Bronchial epithelial cell (primary cell): ENCODE measurements around the gene NES. TPM values are rescaled to one million over a fixed set of nuclear protein-coding genes. Genes with fewer than 3 reads are reported as not detected.

Experiments
- DNase-seq: peaks from one replicate; pipeline ENCODE4 v3.0.0-alpha.2; 2010; ENCODE audit warnings: low read depth
- FAIRE-seq: peaks from 2 replicates; lab custom pipeline; 2011; peaks lifted over from hg19 to GRCh38; lab: Jason Lieb, UNC
- H3K27me3 ChIP-seq: 2 replicates; pipeline ENCODE4 v1.5.1; 2011; ENCODE audit warnings: low read length; ENCODE audit not compliant: control insufficient read depth, insufficient read depth
- H3K36me3 ChIP-seq: 2 replicates; pipeline ENCODE4 v1.5.1; 2011; ENCODE audit warnings: low read length; ENCODE audit not compliant: control insufficient read depth, insufficient read depth
- H3K4me3 ChIP-seq: 2 replicates; pipeline ENCODE4 v1.5.1; 2011; ENCODE audit warnings: mild to moderate bottlenecking, low read depth, low read length, control low read depth
- total RNA-seq: library from RNA; depleted of rRNA; stranded (reverse); fragments of >200 nt; gene quantifications from 2 replicates; pipeline ENCODE4 v1.2.1, GENCODE V29; 2014
- TF ChIP-seq, protein P1 (sequence below): IDR thresholded peaks from 2 replicates; pipeline ENCODE4 v1.5.1; 2011; ENCODE audit warnings: mild to moderate bottlenecking, moderate library complexity, low read length, control low read depth, inconsistent platforms; ENCODE audit not compliant: insufficient read depth, severe bottlenecking

Gene NES
- total RNA-seq, result under 0.01 TPM in 1 of 2 replicates, not detected in the other

- Histone ChIP-seq H3K36me3 (no peaks in the 10 kb centered on the region), H3K27me3 (peaks cover 26% of the 10 kb centered on the region), H3K4me3 (no peak within 1 kb of the TSS)
- TF ChIP-seq, protein P1, sequence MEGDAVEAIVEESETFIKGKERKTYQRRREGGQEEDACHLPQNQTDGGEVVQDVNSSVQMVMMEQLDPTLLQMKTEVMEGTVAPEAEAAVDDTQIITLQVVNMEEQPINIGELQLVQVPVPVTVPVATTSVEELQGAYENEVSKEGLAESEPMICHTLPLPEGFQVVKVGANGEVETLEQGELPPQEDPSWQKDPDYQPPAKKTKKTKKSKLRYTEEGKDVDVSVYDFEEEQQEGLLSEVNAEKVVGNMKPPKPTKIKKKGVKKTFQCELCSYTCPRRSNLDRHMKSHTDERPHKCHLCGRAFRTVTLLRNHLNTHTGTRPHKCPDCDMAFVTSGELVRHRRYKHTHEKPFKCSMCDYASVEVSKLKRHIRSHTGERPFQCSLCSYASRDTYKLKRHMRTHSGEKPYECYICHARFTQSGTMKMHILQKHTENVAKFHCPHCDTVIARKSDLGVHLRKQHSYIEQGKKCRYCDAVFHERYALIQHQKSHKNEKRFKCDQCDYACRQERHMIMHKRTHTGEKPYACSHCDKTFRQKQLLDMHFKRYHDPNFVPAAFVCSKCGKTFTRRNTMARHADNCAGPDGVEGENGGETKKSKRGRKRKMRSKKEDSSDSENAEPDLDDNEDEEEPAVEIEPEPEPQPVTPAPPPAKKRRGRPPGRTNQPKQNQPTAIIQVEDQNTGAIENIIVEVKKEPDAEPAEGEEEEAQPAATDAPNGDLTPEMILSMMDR, result no peak
- no peak for FAIRE-seq
- DNase-seq, result no peak
These were observed at the start of gene NES for GRCh38 chr1:156676820-156677615. Gene NES, minus strand, starts transcription at chr1:156677407. Its CDS starts 143 bp downstream, at chr1:156677264.

DNA sequence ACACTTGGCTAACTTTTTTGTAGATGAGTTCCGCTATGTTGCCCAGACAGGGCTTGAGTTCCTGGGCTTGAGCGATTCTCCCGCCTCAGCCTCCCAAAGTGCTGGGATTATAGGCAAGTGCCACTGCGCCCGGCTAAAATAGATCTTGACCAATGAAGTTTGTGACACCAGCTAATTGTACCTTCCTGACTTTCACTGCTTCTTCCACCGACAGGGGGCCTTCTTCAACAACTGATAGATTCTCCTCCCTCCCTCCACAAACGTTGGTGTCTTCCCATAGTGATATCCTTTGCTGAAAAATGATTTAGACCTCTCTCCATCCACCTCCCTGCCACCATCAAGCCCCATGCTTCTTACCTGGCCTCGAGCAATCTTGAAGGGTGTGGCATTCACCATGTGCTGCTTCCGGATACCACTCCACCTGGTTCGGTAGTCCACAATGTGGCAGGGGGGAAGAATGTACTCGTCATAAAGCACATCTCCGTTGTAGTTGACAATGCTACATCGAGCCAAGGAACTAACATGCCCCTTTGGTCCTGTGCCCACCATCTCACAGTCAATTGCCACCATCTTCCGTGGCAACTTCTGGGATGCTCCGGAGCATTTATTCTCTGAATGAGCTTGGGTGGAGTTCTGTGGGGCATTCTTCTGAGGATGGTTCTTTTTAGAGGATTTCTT lies 49.5 kb upstream of the NES start:
- no peaks in the 10 kb centered on the region for H3K27me3 ChIP-seq
- TF ChIP-seq, protein P1, result peak; percentile 71

DNA sequence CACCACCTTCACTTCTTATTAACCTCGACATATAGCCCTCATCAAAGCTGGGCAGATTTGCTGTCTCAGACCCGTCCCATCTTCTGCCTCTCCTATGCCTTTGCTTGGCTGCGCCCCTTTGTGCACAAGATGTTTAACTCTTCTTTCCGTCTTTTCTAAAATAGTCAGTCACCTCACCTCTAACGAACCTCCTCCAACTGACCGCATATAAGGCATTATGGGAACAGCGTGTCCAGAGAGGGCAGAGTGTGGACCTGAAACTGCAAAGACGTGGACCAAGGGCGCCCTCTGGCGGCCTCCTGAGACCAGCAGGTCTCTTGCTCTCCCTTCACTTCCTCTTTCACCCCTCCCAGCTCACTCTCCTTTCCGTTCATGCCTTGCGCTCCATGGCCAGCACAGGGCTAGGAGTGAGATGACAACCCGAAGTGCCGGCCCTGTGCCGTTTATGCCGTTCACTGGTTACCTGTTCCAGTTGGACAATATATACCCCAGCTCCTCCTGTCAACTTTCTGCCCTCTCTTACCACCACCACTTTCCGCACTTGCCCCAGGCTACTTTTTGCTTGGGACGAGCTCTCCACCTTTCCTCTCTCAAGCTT lies 48.6 kb upstream of the NES start:
- Histone ChIP-seq H3K4me3 (peak overlapping the region; percentile 23), H3K27me3 (no peaks in the 10 kb centered on the region), H3K36me3 (peaks cover 19% of the 10 kb centered on the region)
- DNase-seq (peak; percentile 72), FAIRE-seq (no peak)
- TF ChIP-seq, protein P1, result peak; percentile 99

More for the DNA sequence above, 49.5 kb upstream of the NES start:
- Histone ChIP-seq H3K4me3 (peak overlapping the region; percentile 23), H3K36me3 (peaks cover 14% of the 10 kb centered on the region)
- FAIRE-seq (no peak), DNase-seq (peak; percentile 60)

- Histone ChIP-seq H3K4me3 (no peak overlapping the region), H3K27me3 (no peaks in the 10 kb centered on the region), H3K36me3 (peaks cover 18% of the 10 kb centered on the region)
- FAIRE-seq, result no peak
- DNase-seq, result no peak
- TF ChIP-seq, protein P1, result no peak
These were observed 44.3 kb upstream of the NES start for GRCh38 chr1:156721535-156721934.

DNA sequence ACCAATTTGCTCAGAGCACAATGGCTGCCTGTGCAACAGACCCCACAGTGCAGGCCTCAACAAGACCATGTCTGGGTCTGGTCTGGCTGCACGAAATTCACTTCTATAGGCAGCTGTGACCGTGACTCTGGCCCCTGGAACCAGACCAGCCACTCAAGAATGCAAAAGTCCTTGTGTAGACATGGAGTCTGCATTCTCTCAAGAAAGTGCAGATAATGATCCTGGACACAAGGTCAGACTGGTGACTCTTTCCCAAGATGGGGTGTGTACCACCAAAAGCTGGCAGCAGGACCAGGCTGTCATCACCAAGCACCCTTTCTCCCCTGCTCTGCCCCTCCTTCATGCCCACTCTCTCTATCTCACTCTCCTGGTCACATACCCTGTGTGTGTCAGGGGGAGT lies 43.9 kb upstream of the NES start:
- TF ChIP-seq, protein P1, result no peak
- Histone ChIP-seq H3K27me3 (no peaks in the 10 kb centered on the region), H3K4me3 (no peak overlapping the region), H3K36me3 (peaks cover 18% of the 10 kb centered on the region)
- no peak for DNase-seq
- FAIRE-seq, result no peak
